GM18517 (cell line): ENCODE data around the gene HOXC12.

ENCODE experiments used
- ATAC-seq: cut with Tn5 transposase; IDR thresholded peaks from one replicate; pipeline ENCODE4 v1.9.1; 2021; ENCODE audit warnings: mild to moderate bottlenecking, moderate library complexity; ENCODE audit not compliant: unreplicated experiment

Gene HOXC12

GRCh38 chr12:53995378-53996239 is 40.9 kb downstream of the HOXC12 start:
- ATAC-seq: no peak

DNA sequence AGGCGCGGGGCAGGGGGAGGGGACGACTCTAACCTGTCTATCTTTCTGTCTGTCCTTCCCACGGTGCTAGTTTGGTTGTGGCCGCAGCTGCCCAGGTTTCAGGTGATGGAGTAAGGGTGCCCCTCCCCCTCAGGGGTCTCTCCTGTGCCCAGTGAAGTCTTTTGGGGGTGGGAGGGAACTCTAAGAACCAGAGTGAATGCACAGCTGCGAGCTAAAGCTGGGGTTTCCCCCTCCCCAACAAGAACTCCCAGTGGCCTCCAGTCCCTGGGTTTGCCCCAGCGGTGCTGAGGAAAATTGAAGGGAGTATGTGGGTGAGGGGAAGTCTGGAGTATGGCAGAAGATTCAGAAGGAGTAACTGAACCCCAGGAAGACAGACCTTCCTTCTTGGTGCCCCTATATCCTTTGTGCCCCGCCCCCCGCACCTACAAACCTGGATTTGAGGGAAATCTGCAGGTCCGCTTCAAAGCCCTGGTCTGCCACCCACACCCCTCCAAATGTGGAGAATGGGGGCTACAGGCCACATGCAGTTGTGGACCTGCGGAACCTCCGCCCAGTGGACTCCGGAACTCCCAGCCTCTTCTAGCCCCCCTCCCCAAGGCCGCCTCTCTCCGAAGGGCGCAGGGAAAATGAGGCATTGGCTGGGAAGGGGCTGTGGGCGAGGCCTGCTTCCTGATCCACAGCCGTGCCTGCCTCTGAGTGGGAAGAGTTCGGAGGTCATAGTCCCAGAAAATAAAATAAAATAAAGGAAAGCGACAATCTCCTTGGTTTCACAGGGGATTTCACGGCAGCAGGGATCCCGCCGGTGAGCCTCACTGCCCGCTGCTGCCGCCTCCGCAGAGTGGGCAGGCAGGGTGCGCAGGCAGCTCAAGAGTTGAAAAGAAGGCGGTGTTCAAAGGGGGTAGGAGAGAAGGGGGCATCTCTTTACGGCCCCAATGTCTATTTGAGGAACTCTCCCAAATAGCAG is 41.8 kb downstream of the HOXC12 start:
- ATAC-seq: no peak

- no peak for ATAC-seq
These were observed 42.8 kb downstream of the HOXC12 start for GRCh38 chr12:53997204-53998109.

DNA sequence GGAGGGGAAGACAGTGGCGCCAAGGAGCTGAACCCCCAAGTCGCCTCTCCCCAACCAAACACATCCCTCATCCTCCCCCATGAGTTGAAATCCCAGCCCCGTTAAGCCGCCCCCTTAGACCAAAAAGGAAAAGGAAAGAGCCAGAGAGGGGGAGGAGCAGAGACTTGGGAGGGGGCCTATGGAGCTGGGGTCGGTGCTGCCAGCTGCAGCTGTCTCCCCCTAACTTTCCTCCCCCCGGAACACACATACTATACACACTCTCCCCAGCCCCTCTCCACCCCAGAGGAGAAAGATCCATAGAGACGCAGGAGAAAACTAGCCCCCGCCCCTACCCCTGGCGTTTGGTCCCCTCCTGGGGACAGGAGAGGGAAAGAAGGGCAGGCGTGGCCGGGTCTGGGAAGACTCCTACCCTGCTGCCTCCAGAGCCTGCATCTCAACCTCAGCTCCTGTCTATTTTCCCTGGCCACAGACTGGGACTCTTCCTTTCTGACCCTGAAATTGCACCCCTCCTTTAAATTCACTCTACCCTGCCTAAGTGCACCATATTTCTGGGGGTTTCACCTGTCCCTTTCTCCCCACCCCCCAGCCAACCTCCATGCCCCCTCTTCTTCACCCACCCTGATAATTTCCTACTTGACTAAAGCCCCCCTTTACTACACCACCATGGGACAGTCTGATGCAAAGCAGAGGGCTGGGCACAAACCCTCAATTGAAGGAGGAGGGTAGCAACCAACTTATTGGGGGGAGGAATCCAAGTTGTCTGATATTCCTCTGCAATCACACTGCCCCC is 43.6 kb downstream of the HOXC12 start:
- no peak for ATAC-seq

- ATAC-seq: no peak
These were observed 44.2 kb downstream of the HOXC12 start for GRCh38 chr12:53998900-53999236.

DNA sequence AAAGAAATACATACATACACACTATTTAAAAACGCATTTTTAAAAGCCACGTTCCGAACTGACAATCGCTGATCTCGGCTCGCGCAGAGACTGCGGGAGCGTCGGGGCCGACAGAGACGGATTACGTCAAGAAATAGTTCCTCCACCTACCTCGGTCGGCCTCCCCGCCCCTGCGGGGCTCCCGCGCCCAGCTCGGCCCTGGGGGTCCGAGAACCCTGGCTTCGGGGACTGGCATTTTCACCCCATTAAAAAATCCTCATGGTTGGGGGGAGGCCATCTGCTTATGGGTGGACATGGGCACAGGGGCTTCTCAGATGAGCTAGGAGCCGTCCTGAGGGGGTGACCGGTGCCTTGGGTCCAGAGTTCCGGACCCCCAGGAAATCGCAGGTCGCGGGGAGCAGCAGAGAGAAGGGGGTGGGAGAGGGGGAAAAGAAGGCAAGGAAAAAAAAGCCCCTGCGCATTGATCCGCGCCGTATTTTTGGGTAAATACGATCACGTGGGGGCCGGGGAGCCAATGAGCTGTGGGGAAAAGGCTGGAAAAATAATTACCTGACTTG is 44.9 kb downstream of the HOXC12 start:
- ATAC-seq: no peak

DNA sequence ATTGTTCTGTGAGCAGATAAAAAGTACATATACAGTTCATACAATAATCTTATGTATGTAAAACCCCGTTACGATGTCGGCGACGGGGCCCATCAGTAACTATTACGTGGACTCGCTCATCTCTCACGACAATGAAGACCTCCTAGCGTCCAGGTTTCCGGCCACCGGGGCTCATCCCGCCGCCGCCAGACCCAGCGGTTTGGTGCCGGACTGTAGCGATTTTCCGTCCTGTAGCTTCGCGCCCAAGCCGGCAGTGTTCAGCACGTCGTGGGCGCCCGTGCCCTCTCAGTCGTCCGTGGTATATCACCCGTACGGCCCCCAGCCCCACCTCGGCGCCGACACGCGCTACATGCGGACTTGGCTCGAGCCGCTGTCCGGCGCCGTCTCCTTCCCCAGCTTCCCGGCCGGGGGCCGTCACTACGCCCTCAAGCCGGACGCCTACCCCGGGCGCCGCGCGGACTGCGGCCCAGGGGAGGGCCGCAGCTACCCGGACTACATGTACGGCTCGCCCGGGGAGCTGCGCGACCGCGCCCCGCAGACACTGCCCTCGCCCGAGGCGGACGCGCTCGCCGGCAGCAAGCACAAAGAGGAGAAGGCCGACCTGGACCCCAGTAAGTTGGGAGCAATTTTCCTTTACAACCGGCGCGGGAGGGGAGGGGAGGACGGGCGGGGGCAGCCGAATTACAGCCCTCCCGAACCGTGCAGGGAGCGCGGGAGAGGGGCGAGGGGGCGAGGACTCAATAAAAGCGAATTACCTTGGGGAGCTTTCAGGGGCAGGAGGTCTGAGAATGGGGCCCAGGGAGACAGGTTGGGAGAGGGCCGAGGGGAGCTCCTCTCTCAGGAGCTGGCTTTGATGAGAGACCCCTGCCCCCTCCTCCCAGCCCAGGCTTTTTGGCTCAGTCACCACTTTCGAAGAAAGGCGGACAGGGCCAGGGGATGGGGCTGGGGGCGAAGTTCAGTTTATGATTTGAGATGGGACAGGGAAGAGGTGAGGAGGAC is 45.7 kb downstream of the HOXC12 start, which contains the start of gene HOXC9:
HOXC9 (plus strand) TSS at position 46 of the 999 bp plus-strand sequence; CDS start at position 74, 28 bp downstream.
- no peak for ATAC-seq

DNA sequence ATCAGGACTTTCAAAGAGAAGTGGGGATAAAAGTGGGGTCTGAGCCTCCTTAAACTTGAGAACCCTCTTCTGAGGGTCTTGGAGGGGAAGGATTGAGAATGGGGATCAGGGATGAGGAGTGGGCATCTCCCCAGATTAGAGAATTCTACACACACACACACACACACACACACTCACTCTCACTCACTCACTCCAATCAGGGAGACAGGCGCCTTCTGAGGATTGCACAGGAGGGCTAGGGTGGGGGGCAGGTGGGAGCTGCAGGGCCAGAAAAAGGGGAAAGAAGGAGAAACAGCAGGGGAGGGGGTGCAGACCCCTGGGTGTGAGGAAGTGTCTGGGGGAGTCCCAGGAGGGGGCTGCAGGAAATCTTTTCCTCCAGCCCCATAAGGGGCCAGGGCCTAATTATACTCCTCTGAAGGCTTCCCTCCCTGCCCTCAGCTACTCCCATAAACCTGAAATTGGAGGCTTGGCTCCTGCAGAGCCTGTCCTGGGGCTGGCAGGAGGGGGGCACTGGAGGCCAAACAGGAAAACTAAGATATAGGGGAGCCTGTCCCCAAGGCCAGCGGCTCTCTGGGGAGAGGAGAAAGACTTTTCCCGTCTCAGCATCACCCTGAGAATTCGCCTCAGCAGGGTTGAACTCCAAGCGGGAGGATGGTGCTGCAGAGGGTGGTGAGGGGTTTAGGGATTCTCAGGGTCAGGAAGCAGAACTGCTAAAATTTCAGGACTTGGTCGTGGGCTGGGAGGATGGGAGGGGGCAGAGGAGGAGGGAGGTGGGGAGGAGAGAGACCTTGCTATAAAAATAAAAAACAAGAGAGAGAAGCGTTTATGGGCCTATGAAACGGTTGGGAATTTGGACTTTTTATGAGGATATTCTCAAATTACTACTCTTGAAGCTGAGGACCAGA is 46.8 kb downstream of the HOXC12 start:
- no peak for ATAC-seq

- ATAC-seq: no peak
These were observed 47.7 kb downstream of the HOXC12 start for GRCh38 chr12:54002278-54002914.

GRCh38 chr12:54002915-54003389 is 48.2 kb downstream of the HOXC12 start:
- ATAC-seq: no peak

- no peak for ATAC-seq
These were observed 48.9 kb downstream of the HOXC12 start for GRCh38 chr12:54003625-54004024.

- ATAC-seq: no peak
These were observed 49.5 kb downstream of the HOXC12 start for GRCh38 chr12:54004063-54004840.

GRCh38 chr12:54004841-54005530 is 50.3 kb downstream of the HOXC12 start:
- ATAC-seq: no peak

GRCh38 chr12:54005531-54005852 is 50.8 kb downstream of the HOXC12 start:
- no peak for ATAC-seq

GRCh38 chr12:54005853-54006558 is 51.3 kb downstream of the HOXC12 start:
- ATAC-seq: no peak
